ENCODE measurements around the gene C2CD4D.
"Not testable (repeated sequence)": the region's sequence is repeated elsewhere in the genome, so short reads cannot be mapped to it uniquely, and the experiment has no call there.

Gene C2CD4D

GRCh38 chr1:151858886-151859665 is 19.5 kb upstream of the C2CD4D start:
- no peak for DNase-seq (ENCODE audit: low read depth in 2 of 2)

- DNase-seq (ENCODE audit: low read depth in 2 of 2), result no peak
These were observed 18.6 kb upstream of the C2CD4D start for GRCh38 chr1:151858030-151858746.

- no peak for DNase-seq (ENCODE audit: low read depth in 2 of 2)
These were observed 16.3 kb upstream of the C2CD4D start for GRCh38 chr1:151855933-151856332.

- not testable (repeated sequence) for DNase-seq (ENCODE audit: low read depth in 2 of 2)
These were observed 15.9 kb upstream of the C2CD4D start for GRCh38 chr1:151855516-151855915.

- DNase-seq (ENCODE audit: low read depth in 2 of 2), result no peak
These were observed 15.0 kb upstream of the C2CD4D start for GRCh38 chr1:151854658-151855057.

- no peak for DNase-seq (ENCODE audit: low read depth in 2 of 2)
These were observed 13.9 kb upstream of the C2CD4D start, which contains the start of gene THEM5 for GRCh38 chr1:151853411-151853943. Gene THEM5 (minus strand): TSS chr1:151853712. CDS start chr1:151853565, 147 bp downstream.

GRCh38 chr1:151852733-151853132 is 13.1 kb upstream of the C2CD4D start:
- DNase-seq (ENCODE audit: low read depth in 2 of 2), result no peak

- DNase-seq (ENCODE audit: low read depth in 2 of 2), result no peak
These were observed 12.3 kb upstream of the C2CD4D start for GRCh38 chr1:151851886-151852285.

GRCh38 chr1:151849871-151850270 is 10.3 kb upstream of the C2CD4D start:
- no peak for DNase-seq (ENCODE audit: low read depth in 2 of 2)

GRCh38 chr1:151849126-151849525 is 9.5 kb upstream of the C2CD4D start:
- DNase-seq (ENCODE audit: low read depth in 2 of 2), result no peak

GRCh38 chr1:151847867-151848596 is 8.4 kb upstream of the C2CD4D start:
- no peak for DNase-seq (ENCODE audit: low read depth in 2 of 2)

- no peak for DNase-seq (ENCODE audit: low read depth in 2 of 2)
These were observed 7.1 kb upstream of the C2CD4D start for GRCh38 chr1:151846686-151847237.

GRCh38 chr1:151846062-151846568 is 6.5 kb upstream of the C2CD4D start:
- DNase-seq (ENCODE audit: low read depth in 2 of 2), result no peak

- no peak for DNase-seq (ENCODE audit: low read depth in 2 of 2)
These were observed 3.8 kb upstream of the C2CD4D start for GRCh38 chr1:151843398-151843797.

GRCh38 chr1:151841141-151841540 is 1.5 kb upstream of the C2CD4D start:
- no peak for DNase-seq (ENCODE audit: low read depth in 2 of 2)

- no peak for DNase-seq (ENCODE audit: low read depth in 2 of 2)
These were observed 801 bp upstream of the C2CD4D start for GRCh38 chr1:151840421-151840820.

GRCh38 chr1:151839082-151839412 is 573 bp downstream of the C2CD4D start:
- no peak for DNase-seq (ENCODE audit: low read depth in 2 of 2)

- no peak for DNase-seq (ENCODE audit: low read depth in 2 of 2)
These were observed 1.2 kb downstream of the C2CD4D start for GRCh38 chr1:151838222-151839081.

GRCh38 chr1:151837884-151838221 is 1.8 kb downstream of the C2CD4D start:
- DNase-seq (ENCODE audit: low read depth in 2 of 2), result no peak

- no peak for DNase-seq (ENCODE audit: low read depth in 2 of 2)
These were observed 2.4 kb downstream of the C2CD4D start for GRCh38 chr1:151837197-151837596.

GRCh38 chr1:151835596-151835995 is 4.0 kb downstream of the C2CD4D start:
- DNase-seq (ENCODE audit: low read depth in 2 of 2), result no peak
